Measurements from ENCODE around the gene CMTM1.

The CMTM1 gene

GRCh38 chr16:66517586-66518263, 48.5 kb upstream of the CMTM1 start:
- H3K4me3 ChIP-seq (ENCODE audit: low read depth in 1 of 2, low read length in 2 of 2): no peak overlapping the region
- H3K27ac ChIP-seq (ENCODE audit: low read length): peak overlapping the region; percentile 81
- H3K4me1 ChIP-seq (ENCODE audit: insufficient read depth, low read length): peaks cover 52% of the 10 kb centered on the region
- H3K9me3 ChIP-seq (ENCODE audit: insufficient read depth, low read length, severe bottlenecking): no peaks in the 10 kb centered on the region
- H4K20me1 ChIP-seq (ENCODE audit: insufficient read depth, low read length): no peaks in the 10 kb centered on the region
- H3K27me3 ChIP-seq (ENCODE audit: insufficient read depth, low read length, poor library complexity): no peaks in the 10 kb centered on the region
- no peak for TF ChIP-seq CTCF (IDR thresholded peaks at IDR 0.05; ENCODE audit: borderline replicate concordance, extremely low read depth, low read length, poor library complexity, severe bottlenecking)
- no peak for TF ChIP-seq EZH2 (IDR thresholded peaks at IDR 0.05; ENCODE audit: borderline replicate concordance, low read depth, low read length, severe bottlenecking)
- H3K79me2 ChIP-seq (ENCODE audit: insufficient read depth, low read length): peaks cover 2% of the 10 kb centered on the region; the same call in 1 of the 2 replicates
- peaks cover 18% of the 10 kb centered on the region; the same call in 1 of the 2 replicates for H3K36me3 ChIP-seq (ENCODE audit: insufficient read depth, low read length)
- no peak overlapping the region for H2AFZ ChIP-seq (ENCODE audit: low read depth, low read length)
- ATAC-seq (ENCODE audit: insufficient read depth, low read depth): no peak
- H3K4me2 ChIP-seq (ENCODE audit: insufficient read depth, low read length): no peak overlapping the region
- DNase-seq: no peak
- no peak overlapping the region for H3K9ac ChIP-seq (ENCODE audit: low read depth, low read length)

- Histone ChIP-seq H3K36me3 (ENCODE audit: insufficient read depth, low read length) (peaks cover 16% of the 10 kb centered on the region; the same call in 1 of the 2 replicates), H2AFZ (ENCODE audit: low read depth, low read length) (no peak overlapping the region), H3K4me3 (ENCODE audit: low read depth in 1 of 2, low read length in 2 of 2) (no peak overlapping the region), H3K9ac (ENCODE audit: low read depth, low read length) (no peak overlapping the region), H3K27me3 (ENCODE audit: insufficient read depth, low read length, poor library complexity) (no peaks in the 10 kb centered on the region), H3K4me1 (ENCODE audit: insufficient read depth, low read length) (peaks cover 72% of the 10 kb centered on the region), H3K9me3 (ENCODE audit: insufficient read depth, low read length, severe bottlenecking) (no peaks in the 10 kb centered on the region), H4K20me1 (ENCODE audit: insufficient read depth, low read length) (no peaks in the 10 kb centered on the region), H3K27ac (ENCODE audit: low read length) (peak overlapping the region; percentile 99), H3K4me2 (ENCODE audit: insufficient read depth, low read length) (no peak overlapping the region), H3K79me2 (ENCODE audit: insufficient read depth, low read length) (peaks cover 2% of the 10 kb centered on the region; the same call in 1 of the 2 replicates)
- no peak for TF ChIP-seq EZH2 (IDR thresholded peaks at IDR 0.05; ENCODE audit: borderline replicate concordance, low read depth, low read length, severe bottlenecking)
- no peak for TF ChIP-seq CTCF (IDR thresholded peaks at IDR 0.05; ENCODE audit: borderline replicate concordance, extremely low read depth, low read length, poor library complexity, severe bottlenecking)
- DNase-seq: no peak
- no peak for ATAC-seq (ENCODE audit: insufficient read depth, low read depth)
Observed at GRCh38 chr16:66519482-66520373, 46.5 kb upstream of the CMTM1 start.

GRCh38 chr16:66520406-66521170, 45.7 kb upstream of the CMTM1 start:
- peaks cover 2% of the 10 kb centered on the region; the same call in 1 of the 2 replicates for H3K79me2 ChIP-seq (ENCODE audit: insufficient read depth, low read length)
- no peaks in the 10 kb centered on the region for H4K20me1 ChIP-seq (ENCODE audit: insufficient read depth, low read length)
- no peak overlapping the region for H3K4me3 ChIP-seq (ENCODE audit: low read depth in 1 of 2, low read length in 2 of 2)
- H3K4me1 ChIP-seq (ENCODE audit: insufficient read depth, low read length): peaks cover 77% of the 10 kb centered on the region
- 0 out of 2 replicates have a peak overlapping the region, but pooled peaks have one; percentile 53 for H3K9ac ChIP-seq (ENCODE audit: low read depth, low read length)
- no peak overlapping the region for H3K4me2 ChIP-seq (ENCODE audit: insufficient read depth, low read length)
- no peak overlapping the region for H2AFZ ChIP-seq (ENCODE audit: low read depth, low read length)
- no peaks in the 10 kb centered on the region for H3K9me3 ChIP-seq (ENCODE audit: insufficient read depth, low read length, severe bottlenecking)
- DNase-seq (peak; percentile 24), ATAC-seq (ENCODE audit: insufficient read depth, low read depth) (no peak)
- H3K36me3 ChIP-seq (ENCODE audit: insufficient read depth, low read length): peaks cover 11% of the 10 kb centered on the region; the same call in 1 of the 2 replicates
- no peaks in the 10 kb centered on the region for H3K27me3 ChIP-seq (ENCODE audit: insufficient read depth, low read length, poor library complexity)
- H3K27ac ChIP-seq (ENCODE audit: low read length): peak overlapping the region; percentile 99
- TF ChIP-seq EZH2 (IDR thresholded peaks at IDR 0.05; ENCODE audit: borderline replicate concordance, low read depth, low read length, severe bottlenecking): no peak
- no peak for TF ChIP-seq CTCF (IDR thresholded peaks at IDR 0.05; ENCODE audit: borderline replicate concordance, extremely low read depth, low read length, poor library complexity, severe bottlenecking)

Measured in DND-41 (cell line).